OCI-LY3 (cell line): ENCODE measurements around the gene MAN2A2.

Experiments
- H2AFZ ChIP-seq: fragments of 200-600, 300-600 bp; shearing (Covaris generic); 2 replicates; pipeline ENCODE4 v1.6.0; 2014; ENCODE audit warnings: antibody characterized with exemption, low read depth, low read length
- H3K27ac ChIP-seq: fragments of 200-600, 300-600 bp; sonication (generic); 2 replicates; pipeline ENCODE4 v1.5.1; 2014; ENCODE audit warnings: mild to moderate bottlenecking, low read length, moderate library complexity, mixed read lengths
- H3K27me3 ChIP-seq: fragments of 200-600, 300-600 bp; sonication (generic); 2 replicates; pipeline ENCODE4 v1.6.1; 2014; ENCODE audit warnings: low read depth, low read length, mixed read lengths
- H3K36me3 ChIP-seq: fragments of 200-600, 300-600 bp; sonication (generic); replicated peaks from 2 replicates; pipeline ENCODE3; 2014; ENCODE audit warnings: low read depth, low read length, mixed read lengths
- H3K4me1 ChIP-seq: fragments of 300-600, 200-600 bp; sonication (generic); 2 replicates; pipeline ENCODE4 v1.6.1; 2014; ENCODE audit warnings: low read length, mixed read lengths
- H3K4me2 ChIP-seq: fragments of 200-600, 300-600 bp; sonication (generic); 2 replicates; pipeline ENCODE4 v1.6.1; 2014; ENCODE audit warnings: low read length, mixed read lengths
- H3K4me3 ChIP-seq: fragments of 300-600, 200-600 bp; sonication (generic); 2 replicates; pipeline ENCODE4 v1.5.1; 2014; ENCODE audit warnings: antibody characterized with exemption, mild to moderate bottlenecking, low read length, moderate library complexity
- H3K79me2 ChIP-seq: fragments of 300-600, 200-600 bp; shearing (Covaris generic); 2 replicates; pipeline ENCODE4 v1.6.1; 2014; ENCODE audit warnings: mild to moderate bottlenecking, low read length, mixed read lengths
- H3K9ac ChIP-seq: fragments of 300-600, 200-600 bp; shearing (Covaris generic); 2 replicates; pipeline ENCODE4 v1.6.0; 2014; ENCODE audit warnings: mild to moderate bottlenecking, low read length, moderate library complexity
- H3K9me3 ChIP-seq: fragments of 200-600, 300-600 bp; shearing (Covaris generic); 2 replicates; pipeline ENCODE4 v1.6.1; 2014; ENCODE audit warnings: low read length, mixed read lengths; ENCODE audit not compliant: insufficient read depth
- H4K20me1 ChIP-seq: fragments of 200-600, 300-600 bp; sonication (generic); 2 replicates; pipeline ENCODE4 v1.6.1; 2016; ENCODE audit warnings: low read length, mixed read lengths; ENCODE audit not compliant: insufficient read depth
- EZH2phosphoT487 ChIP-seq: fragments of 200-600 bp; shearing (Covaris generic); IDR thresholded peaks from 2 replicates; pipeline ENCODE4 v1.6.1; 2018; ENCODE audit warnings: antibody characterized with exemption, mixed run types, low read depth
- TF ChIP-seq, protein P1 (sequence below): fragments of 200-600, 300-600 bp; sonication (generic); IDR thresholded peaks from 2 replicates; pipeline ENCODE4 v1.5.1; 2014; ENCODE audit warnings: antibody characterized with exemption, low read length, low read depth

The MAN2A2 gene

DNA sequence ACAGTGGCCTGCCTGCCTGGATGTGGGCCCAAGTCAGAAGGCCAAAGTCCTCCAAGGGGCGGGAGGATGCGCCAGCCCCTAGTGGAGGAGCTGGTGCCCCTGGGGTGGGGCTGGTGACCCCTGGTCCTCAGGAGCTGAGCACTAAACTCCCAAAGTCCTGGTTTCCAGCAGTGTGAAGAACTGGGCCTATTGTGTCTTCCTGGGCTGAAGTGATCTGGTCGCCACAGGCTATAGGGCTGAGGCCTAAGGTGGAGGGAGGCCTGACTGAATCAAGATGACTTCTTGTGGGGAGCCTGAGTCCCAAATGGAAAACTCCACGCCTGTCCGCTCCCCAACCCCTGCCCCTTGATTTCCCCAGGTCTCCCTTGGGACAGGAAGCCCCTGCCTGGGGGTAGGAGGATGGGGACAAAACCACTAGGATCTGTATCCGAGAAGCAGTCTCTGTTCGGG, 19.6 kb upstream of the MAN2A2 start:
- Histone ChIP-seq H3K36me3 (peaks cover 3% of the 10 kb centered on the region), H3K4me1 (peaks cover 14% of the 10 kb centered on the region; the same call in 1 of the 2 replicates), H3K9ac (no peak overlapping the region), H2AFZ (no peak overlapping the region), H3K27me3 (no peaks in the 10 kb centered on the region), H3K79me2 (no peaks in the 10 kb centered on the region), H3K4me3 (no peak overlapping the region), H4K20me1 (no peaks in the 10 kb centered on the region), H3K9me3 (no peaks in the 10 kb centered on the region), H3K4me2 (peak overlapping the region; percentile 55; the same call in 1 of the 2 replicates), H3K27ac (no peak overlapping the region)
- TF ChIP-seq EZH2phosphoT487: no peak
- TF ChIP-seq, protein P1, sequence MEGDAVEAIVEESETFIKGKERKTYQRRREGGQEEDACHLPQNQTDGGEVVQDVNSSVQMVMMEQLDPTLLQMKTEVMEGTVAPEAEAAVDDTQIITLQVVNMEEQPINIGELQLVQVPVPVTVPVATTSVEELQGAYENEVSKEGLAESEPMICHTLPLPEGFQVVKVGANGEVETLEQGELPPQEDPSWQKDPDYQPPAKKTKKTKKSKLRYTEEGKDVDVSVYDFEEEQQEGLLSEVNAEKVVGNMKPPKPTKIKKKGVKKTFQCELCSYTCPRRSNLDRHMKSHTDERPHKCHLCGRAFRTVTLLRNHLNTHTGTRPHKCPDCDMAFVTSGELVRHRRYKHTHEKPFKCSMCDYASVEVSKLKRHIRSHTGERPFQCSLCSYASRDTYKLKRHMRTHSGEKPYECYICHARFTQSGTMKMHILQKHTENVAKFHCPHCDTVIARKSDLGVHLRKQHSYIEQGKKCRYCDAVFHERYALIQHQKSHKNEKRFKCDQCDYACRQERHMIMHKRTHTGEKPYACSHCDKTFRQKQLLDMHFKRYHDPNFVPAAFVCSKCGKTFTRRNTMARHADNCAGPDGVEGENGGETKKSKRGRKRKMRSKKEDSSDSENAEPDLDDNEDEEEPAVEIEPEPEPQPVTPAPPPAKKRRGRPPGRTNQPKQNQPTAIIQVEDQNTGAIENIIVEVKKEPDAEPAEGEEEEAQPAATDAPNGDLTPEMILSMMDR: no peak

DNA sequence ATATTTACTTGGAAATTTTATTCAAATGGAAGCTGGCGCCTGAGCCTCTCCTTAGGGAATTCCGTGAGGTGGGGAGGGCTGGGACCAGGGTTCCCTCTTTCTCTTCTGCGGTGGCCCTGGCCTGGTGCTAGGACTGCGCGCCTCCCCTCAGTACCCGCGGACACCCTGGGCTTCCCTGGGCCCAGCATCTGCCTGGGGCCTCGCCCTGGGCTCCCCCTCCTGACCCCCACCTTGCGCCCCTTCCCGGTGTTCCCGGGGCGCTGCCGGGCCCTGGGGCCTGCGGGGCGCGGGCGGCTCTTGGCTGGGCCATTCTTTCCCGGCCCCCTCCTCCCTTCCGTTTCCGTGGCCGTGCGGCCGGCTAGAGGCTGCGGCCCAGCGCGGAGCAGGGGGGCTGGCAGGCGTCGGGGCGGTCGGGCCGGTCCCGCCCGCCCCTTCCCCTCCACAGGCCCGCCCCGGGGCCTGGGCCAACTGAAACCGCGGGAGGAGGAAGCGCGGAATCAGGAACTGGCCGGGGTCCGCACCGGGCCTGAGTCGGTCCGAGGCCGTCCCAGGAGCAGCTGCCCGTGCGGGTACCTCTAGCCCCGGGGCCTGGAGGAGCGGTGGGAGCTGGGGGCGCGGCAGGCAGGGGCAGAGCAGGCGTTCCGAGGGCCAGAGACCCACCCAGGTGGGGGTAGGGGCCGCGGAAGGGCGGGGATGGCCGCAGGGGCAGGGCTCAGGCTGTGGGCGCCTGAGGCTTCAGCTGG, 19.0 kb upstream of the MAN2A2 start, which contains the start of gene FES:
Gene FES (plus strand): TSS at position 529 of the 743 bp plus-strand sequence. CDS start 542 bp downstream, outside the sequence.
- H3K36me3 ChIP-seq: peaks cover 3% of the 10 kb centered on the region
- TF ChIP-seq, protein P1: no peak
- TF ChIP-seq EZH2phosphoT487: no peak
- peak within 1 kb of the TSS; percentile 29; the same call in 1 of the 2 replicates for H3K9ac ChIP-seq
- H3K4me2 ChIP-seq: peak within 1 kb of the TSS; percentile 55
- peaks cover 14% of the 10 kb centered on the region; the same call in 1 of the 2 replicates for H3K4me1 ChIP-seq
- no peak within 1 kb of the TSS for H3K27ac ChIP-seq
- no peaks in the 10 kb centered on the region for H4K20me1 ChIP-seq
- H3K79me2 ChIP-seq: no peaks in the 10 kb centered on the region
- peak within 1 kb of the TSS; percentile 58 for H3K4me3 ChIP-seq
- H3K27me3 ChIP-seq: no peaks in the 10 kb centered on the region
- H3K9me3 ChIP-seq: no peaks in the 10 kb centered on the region
- no peak within 1 kb of the TSS for H2AFZ ChIP-seq

DNA sequence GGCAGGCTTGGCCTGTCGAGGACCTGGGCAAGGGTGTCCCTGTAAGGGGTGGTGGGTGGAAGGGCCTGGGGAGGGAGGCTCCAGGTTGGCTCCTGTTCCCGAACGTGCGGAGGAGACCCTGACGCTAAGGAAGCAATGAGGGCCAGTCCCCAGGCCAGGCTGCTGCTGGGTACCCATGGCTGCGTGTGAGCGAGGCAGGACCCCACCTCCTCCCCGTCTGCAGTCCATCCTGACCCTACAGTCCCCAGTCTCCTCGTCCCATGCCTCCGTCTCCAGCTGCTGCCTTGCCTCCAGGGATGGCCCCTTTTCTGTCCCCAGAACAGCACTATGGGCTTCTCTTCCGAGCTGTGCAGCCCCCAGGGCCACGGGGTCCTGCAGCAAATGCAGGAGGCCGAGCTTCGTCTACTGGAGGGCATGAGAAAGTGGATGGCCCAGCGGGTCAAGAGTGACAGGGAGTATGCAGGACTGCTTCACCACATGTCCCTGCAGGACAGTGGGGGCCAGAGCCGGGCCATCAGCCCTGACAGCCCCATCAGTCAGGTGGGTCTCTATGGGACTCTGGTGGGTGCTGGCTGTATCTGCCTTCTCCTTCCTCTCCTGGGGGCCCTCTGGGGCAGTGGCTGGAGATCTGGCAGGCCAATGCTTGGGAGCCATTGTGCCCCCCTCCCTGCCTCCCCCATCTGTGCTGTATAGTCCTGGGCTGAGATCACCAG, 18.2 kb upstream of the MAN2A2 start:
- TF ChIP-seq EZH2phosphoT487: no peak
- TF ChIP-seq, protein P1: no peak
- Histone ChIP-seq H3K27me3 (no peaks in the 10 kb centered on the region), H2AFZ (no peak overlapping the region), H3K36me3 (no peaks in the 10 kb centered on the region), H3K9me3 (no peaks in the 10 kb centered on the region), H3K27ac (no peak overlapping the region), H3K4me1 (peaks cover 14% of the 10 kb centered on the region; the same call in 1 of the 2 replicates), H4K20me1 (no peaks in the 10 kb centered on the region), H3K9ac (peak overlapping the region; percentile 29; the same call in 1 of the 2 replicates), H3K79me2 (no peaks in the 10 kb centered on the region), H3K4me3 (peak overlapping the region; percentile 58), H3K4me2 (peak overlapping the region; percentile 55)
